ENCODE results near the gene DRD4.
"Not testable (repeated sequence)": the region's sequence is repeated elsewhere in the genome, so short reads cannot be mapped to it uniquely, and the experiment has no call there.

Gene DRD4

GRCh38 chr11:680970-681369 is 43.9 kb downstream of the DRD4 start:
- no peak for DNase-seq

- no peak for DNase-seq
Observed at GRCh38 chr11:686451-687243, 49.6 kb downstream of the DRD4 start.

- no peak for DNase-seq
Observed at GRCh38 chr11:687751-688150, 50.7 kb downstream of the DRD4 start.

GRCh38 chr11:688681-689080 is 51.6 kb downstream of the DRD4 start:
- DNase-seq = no peak

- no peak for DNase-seq
Observed at GRCh38 chr11:689625-690024, 52.6 kb downstream of the DRD4 start.

- not testable (repeated sequence) for DNase-seq
Observed at GRCh38 chr11:690244-690643, 53.2 kb downstream of the DRD4 start.
